AG08395 (cell line): ENCODE results near the gene RTP1.
"Not testable (repeated sequence)": the region's sequence is repeated elsewhere in the genome, so short reads cannot be mapped to it uniquely, and the experiment has no call there.

Experiments
- DNase-seq: peaks from one replicate; pipeline ENCODE4 v3.0.0; 2012; ENCODE audit warnings: mixed read lengths, low spot score

RTP1 gene, protein sequence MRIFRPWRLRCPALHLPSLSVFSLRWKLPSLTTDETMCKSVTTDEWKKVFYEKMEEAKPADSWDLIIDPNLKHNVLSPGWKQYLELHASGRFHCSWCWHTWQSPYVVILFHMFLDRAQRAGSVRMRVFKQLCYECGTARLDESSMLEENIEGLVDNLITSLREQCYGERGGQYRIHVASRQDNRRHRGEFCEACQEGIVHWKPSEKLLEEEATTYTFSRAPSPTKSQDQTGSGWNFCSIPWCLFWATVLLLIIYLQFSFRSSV

GRCh38 chr3:187197335-187197649 lies at the start of gene RTP1:
Gene RTP1, plus strand, starts transcription at chr3:187197486. Its CDS starts 30 bp downstream, at chr3:187197516.
- no peak for DNase-seq

- no peak for DNase-seq
These were observed 47.1 kb upstream of the RTP1 start for GRCh38 chr3:187150186-187150585.

GRCh38 chr3:187150599-187150998 lies 46.7 kb upstream of the RTP1 start:
- DNase-seq: no peak

- DNase-seq: no peak
These were observed 35.7 kb upstream of the RTP1 start for GRCh38 chr3:187161556-187161955.

DNA sequence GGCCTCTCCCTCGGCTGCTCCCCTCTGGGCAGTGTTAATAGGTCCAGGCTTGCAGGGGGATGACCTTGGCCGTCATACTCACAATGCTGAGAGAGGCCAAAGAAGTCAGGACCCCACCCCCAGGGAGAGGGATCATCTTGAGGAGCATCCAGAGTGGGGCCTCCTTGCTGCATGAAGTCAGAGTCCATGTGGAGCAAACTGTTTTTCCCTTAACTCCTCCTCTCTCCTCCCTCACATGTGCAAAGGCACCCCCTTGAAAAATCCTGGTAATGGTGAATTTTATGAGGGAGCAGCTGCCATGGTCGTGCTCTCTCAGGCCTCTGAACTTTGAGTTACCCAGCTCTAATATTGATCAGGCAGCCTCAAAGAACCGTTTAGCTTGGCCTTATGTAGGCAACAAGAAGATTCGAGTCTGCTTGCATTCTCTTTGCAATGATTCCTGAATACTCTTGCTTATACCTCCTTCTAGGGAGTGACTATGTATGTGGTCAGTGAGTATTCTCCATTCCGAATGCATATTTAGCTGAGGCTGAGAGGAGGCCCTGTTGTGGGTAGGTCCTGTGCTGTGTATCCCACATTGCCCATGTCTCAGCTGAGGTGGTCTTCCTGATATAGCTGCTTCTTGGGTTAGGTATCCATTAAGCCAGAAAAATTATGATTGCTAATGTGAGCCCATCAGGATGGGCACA lies 34.9 kb upstream of the RTP1 start:
- no peak for DNase-seq

DNA sequence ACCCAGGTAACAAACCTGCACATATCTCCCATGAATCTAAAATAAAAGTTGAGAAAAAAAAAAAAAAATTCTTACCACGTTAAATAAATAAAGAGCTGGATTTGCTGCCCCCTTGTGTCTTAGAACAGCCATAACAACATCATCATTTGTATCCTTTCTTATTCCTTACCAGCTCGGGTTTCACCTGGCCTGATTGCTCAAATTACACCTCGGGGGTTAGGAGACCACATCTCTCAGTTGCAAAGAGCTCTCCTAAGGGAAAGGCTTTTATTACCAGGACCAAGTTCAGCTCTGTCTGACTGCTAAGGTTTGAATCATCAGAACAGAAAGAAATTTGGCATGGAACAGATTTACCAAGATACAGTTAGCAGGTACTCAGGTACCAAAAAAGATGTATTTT lies 32.1 kb upstream of the RTP1 start:
- DNase-seq: peak; percentile 63

DNA sequence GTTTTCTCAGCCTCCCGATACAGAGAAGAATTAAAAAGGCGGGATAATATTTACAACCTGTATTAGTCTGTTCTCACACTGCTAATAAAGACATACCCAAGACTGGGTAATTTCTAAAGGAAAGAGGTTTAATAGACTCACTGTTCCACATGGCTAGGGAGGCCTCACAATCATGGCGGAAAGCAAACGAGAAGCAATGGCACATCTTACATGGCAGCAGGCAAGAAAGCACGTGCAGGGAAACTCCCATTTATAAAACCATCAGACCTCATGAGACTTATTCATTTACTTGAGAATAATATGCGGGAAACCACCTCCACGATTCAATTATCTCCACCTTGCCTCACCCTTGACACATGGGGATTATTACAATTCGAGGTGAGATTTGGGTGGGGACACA lies 30.5 kb upstream of the RTP1 start:
- DNase-seq: no peak

GRCh38 chr3:187167777-187168176 lies 29.5 kb upstream of the RTP1 start:
- DNase-seq: no peak

- no peak for DNase-seq
These were observed 27.9 kb upstream of the RTP1 start for GRCh38 chr3:187169231-187169960.

DNA sequence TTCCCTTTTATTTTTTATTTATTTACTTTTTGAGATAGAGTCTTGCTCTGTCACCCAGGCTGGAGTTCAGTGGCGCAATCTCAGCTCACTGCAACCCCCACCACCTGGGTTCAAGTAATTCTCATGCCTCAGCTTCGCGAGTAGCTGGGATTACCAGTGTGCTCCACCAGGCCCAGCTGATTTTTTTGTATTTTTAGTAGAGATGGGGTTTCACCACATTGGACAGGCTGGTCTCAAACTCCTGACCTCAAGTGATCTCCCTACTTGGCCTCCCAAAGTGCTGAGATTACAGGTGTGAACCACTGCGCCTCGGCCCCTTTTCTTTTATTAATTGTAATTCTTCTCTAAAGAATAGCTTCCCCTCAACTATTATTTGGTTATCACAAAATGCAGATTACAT lies 26.4 kb upstream of the RTP1 start:
- DNase-seq: not testable (repeated sequence)

DNA sequence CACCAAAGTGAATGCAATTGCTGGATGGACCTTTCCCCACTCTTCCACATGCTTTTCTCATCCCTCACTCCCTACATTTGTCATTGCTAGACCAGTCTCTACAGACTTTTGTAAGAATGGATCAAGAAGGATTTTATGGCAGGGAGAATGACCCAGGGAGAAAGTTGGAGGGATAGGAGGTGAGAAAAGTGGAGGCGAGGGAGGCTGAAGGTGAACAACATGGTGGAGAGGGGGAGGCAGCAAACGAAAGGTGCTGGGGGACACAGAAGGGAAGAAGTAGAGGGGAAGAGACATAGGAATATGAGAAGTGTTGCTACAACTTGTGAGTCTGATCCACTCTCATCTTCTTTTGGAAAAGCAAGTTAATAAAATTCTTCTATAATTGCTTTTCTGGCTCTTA lies 24.4 kb upstream of the RTP1 start:
- no peak for DNase-seq

- no peak for DNase-seq
These were observed 15.7 kb upstream of the RTP1 start for GRCh38 chr3:187181454-187182170.

GRCh38 chr3:187183210-187183862 lies 13.9 kb upstream of the RTP1 start:
- peak; percentile 64 for DNase-seq

GRCh38 chr3:187183903-187184302 lies 13.4 kb upstream of the RTP1 start:
- DNase-seq: no peak

DNA sequence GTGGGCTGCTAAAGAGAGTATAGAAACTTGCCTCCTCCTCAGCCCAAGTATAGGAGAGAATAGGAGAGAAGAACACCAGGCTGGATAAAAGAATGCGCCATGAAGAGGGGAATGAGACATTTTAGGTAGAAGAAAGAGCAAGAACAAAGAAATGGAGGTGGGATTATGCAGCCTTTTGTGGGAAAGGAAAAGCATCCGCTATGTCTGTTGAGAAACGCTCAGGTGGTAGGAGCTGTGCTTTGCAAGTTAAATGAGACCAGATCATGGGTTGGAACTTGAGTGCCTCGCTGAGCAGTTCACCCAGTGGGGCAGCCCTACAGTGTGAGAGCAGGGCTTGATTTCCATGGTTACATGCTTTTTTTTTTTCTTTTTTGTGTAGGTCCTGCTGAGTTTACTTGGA lies 11.5 kb upstream of the RTP1 start:
- no peak for DNase-seq

DNA sequence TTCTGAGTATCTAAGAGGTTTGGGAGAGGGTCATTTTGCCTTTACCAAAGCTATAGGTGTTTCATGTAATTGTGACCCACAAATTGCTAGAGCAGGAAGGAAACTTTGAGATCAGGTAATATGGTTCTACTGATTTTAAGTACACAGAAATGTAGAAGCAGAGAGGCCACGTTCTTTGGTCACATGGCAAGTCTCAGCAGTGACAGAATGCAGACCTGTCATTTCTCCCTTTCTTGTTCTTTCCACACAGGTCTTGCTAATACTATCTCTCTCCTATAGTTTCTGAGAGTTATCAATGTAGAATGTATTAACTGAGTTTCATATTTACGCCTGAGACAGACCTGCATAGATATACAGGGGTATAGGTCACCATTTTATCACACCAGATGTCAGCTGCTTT lies 10.9 kb upstream of the RTP1 start:
- DNase-seq: no peak

DNA sequence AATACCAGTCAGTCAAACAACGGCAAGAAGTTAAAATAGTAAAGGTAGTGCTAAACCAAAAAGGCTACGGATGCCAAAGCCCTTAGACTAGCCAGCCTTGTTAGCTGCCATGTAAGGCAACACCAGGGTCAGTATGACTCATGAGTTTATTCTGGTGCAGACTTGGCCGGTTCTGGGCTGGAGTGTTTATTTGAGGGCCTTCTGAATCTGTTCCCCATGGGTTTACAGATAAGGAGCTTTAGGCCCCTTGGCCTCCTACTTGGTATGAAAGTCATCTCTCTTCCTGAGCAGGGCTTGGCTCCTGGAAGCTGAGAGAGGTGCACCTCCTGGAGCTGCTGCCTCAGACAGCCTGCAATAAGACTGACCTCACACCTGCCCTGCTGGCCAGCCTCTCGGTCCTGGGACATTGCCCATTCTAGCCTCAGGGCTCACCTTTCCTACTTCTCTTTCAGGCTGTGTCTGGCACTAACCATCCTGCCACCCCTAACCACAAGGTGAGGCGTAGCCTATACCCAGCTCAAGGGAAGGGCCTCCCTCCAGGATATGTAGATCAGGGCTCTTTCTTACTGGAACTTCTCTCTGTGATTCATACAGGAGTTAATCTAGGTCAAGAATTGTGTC lies 10.4 kb upstream of the RTP1 start:
- peak; percentile 81 for DNase-seq

- no peak for DNase-seq
These were observed 8.4 kb upstream of the RTP1 start for GRCh38 chr3:187188931-187189330.

GRCh38 chr3:187191271-187191670 lies 6.0 kb upstream of the RTP1 start:
- no peak for DNase-seq

DNA sequence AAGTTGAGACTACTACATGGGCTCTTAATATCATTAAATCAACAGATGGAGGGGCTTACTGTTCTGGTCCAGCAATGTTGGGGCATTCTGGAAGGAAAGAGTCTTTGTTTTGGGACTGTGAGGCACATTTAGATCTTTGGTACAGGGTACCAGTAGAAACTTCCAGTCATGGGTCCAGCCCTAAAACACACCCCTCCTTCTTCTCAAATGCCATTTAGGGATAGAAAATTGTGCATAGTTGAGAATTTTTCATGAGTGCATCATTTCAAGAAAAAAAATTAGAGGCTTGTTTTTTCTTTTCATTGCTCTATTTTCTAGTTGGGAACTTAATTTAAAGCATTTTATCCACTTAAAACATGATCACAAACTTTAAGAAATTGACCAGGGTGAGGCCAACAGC lies 4.1 kb upstream of the RTP1 start:
- DNase-seq: peak; percentile 54

DNA sequence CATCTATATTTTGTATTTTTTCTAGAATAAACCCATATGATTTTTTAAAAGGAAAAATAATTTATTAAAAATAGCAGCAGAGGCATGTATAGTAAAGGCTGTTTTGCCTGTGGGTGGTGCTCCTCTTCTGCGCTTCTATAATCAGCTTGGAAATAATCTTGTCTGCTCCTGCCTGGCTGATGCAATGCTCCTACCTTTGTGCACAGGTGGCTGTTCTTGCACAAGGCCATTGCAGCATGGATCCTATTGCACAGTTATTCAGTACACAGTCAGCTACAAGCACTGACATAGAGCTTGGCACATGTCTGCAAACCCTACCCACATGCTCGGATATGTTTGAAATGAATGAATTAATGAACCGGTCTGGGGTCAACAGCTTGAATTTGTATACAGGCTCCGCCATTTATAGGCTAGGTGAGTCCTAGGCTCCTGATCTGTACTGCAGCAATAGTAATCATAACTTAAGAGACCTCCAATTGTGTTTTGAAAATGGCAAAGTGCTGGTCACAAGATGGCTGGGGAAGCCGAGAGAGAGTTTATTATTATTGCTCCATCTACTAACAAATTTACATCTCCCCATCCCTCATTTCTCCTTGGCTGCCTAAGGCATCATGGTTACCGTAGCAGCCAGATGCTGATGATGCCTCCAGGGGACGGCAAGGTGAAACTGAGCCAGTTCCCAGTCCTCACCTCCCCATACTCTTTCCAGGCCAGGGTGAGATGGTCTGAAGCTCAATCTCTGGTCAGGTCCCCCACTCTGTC lies 532 bp upstream of the RTP1 start:
- DNase-seq: no peak
